ENCODE data around the gene C16orf54.
"Not testable (repeated sequence)": the region's sequence is repeated elsewhere in the genome, so short reads cannot be mapped to it uniquely, and the experiment has no call there.

The C16orf54 gene

GRCh38 chr16:29705030-29705429 lies 40.8 kb downstream of the C16orf54 start:
- no peak for DNase-seq

- DNase-seq: no peak
Measured at GRCh38 chr16:29702269-29702668, 43.5 kb downstream of the C16orf54 start.

- no peak for DNase-seq
Measured at GRCh38 chr16:29701214-29701555, 44.6 kb downstream of the C16orf54 start.

- peak; percentile 70 for DNase-seq
Measured at GRCh38 chr16:29700253-29700987, 45.4 kb downstream of the C16orf54 start.

- no peak for DNase-seq
Measured at GRCh38 chr16:29699324-29700219, 46.2 kb downstream of the C16orf54 start.

GRCh38 chr16:29698484-29699323 lies 47.1 kb downstream of the C16orf54 start:
- no peak for DNase-seq

- no peak for DNase-seq
Measured at GRCh38 chr16:29698042-29698441, 47.7 kb downstream of the C16orf54 start.

GRCh38 chr16:29697391-29697790 lies 48.4 kb downstream of the C16orf54 start:
- DNase-seq: no peak

- no peak for DNase-seq
Measured at GRCh38 chr16:29696881-29697331, 48.9 kb downstream of the C16orf54 start.

- DNase-seq: not testable (repeated sequence)
Measured at GRCh38 chr16:29695675-29696074, 50.1 kb downstream of the C16orf54 start.

GRCh38 chr16:29694384-29695195 lies 51.2 kb downstream of the C16orf54 start:
- peak; percentile 66 for DNase-seq

- DNase-seq: not testable (repeated sequence)
Measured at GRCh38 chr16:29692606-29693005, 53.2 kb downstream of the C16orf54 start.
